GM08714 (cell line): ENCODE results near the gene CYBB.
A peak's percentile ranks its signal among the peaks of the same experiment; 100 is the strongest.

Experiments
- H3K4me3 ChIP-seq: fragments of 200-500 bp; sonication (Bioruptor generic); 2 replicates; pipeline ENCODE4 v1.5.1; 2014; ENCODE audit warnings: mild to moderate bottlenecking, low read length, inconsistent platforms
- ZNF274 ChIP-seq: IDR thresholded peaks from 2 replicates; pipeline ENCODE4 v1.6.1; 2012; ENCODE audit warnings: mild to moderate bottlenecking, low read depth, low read length

The CYBB gene

GRCh38 chrX:37844622-37845021 lies 64.8 kb downstream of the CYBB start:
- no peak overlapping the region for H3K4me3 ChIP-seq
- no peak for TF ChIP-seq ZNF274

GRCh38 chrX:37846141-37846540 lies 66.3 kb downstream of the CYBB start:
- no peak for TF ChIP-seq ZNF274
- no peak overlapping the region for H3K4me3 ChIP-seq

GRCh38 chrX:37846558-37846933 lies 66.7 kb downstream of the CYBB start:
- H3K4me3 ChIP-seq, result peak overlapping the region; percentile 61
- no peak for TF ChIP-seq ZNF274

GRCh38 chrX:37846934-37847732 lies 67.3 kb downstream of the CYBB start, which contains the start of gene DYNLT3:
DYNLT3 (minus strand) TSS chrX:37847571; CDS start chrX:37847510, 61 bp downstream.
- H3K4me3 ChIP-seq, result peak within 1 kb of the TSS; percentile 61
- no peak for TF ChIP-seq ZNF274

GRCh38 chrX:37847733-37848197 lies 67.9 kb downstream of the CYBB start:
- H3K4me3 ChIP-seq, result peak overlapping the region; percentile 61; the same call in 1 of the 2 replicates
- no peak for TF ChIP-seq ZNF274

- no peak overlapping the region for H3K4me3 ChIP-seq
Measured at GRCh38 chrX:37854148-37854547, 74.3 kb downstream of the CYBB start.

GRCh38 chrX:37854748-37855147 lies 74.9 kb downstream of the CYBB start:
- no peak overlapping the region for H3K4me3 ChIP-seq

More at GRCh38 chrX:37854148-37854547, 74.3 kb downstream of the CYBB start:
- TF ChIP-seq ZNF274, result no peak

GRCh38 chrX:37860721-37861120 lies 80.9 kb downstream of the CYBB start:
- TF ChIP-seq ZNF274, result no peak
- no peak overlapping the region for H3K4me3 ChIP-seq

More at GRCh38 chrX:37854748-37855147, 74.9 kb downstream of the CYBB start:
- TF ChIP-seq ZNF274, result no peak

- TF ChIP-seq ZNF274, result no peak
- no peak overlapping the region for H3K4me3 ChIP-seq
Measured at GRCh38 chrX:37862851-37863250, 83.0 kb downstream of the CYBB start.
